ENCODE data around the gene ONECUT3. TPM values are rescaled to one million over a fixed set of nuclear protein-coding genes. Genes with fewer than 3 reads are reported as not detected.

Gene ONECUT3
- total RNA-seq, 2 donors from 2014 or later, result 0.26 TPM; not detected in 1

- no peak for ATAC-seq
- Histone ChIP-seq H3K36me3 (replicated peaks in 1 of 2; ENCODE audit: insufficient read depth in 1 of 2, low read depth in 2 of 2) (no peaks in the 10 kb centered on the region), H3K27me3 (peaks cover 0 to 10% of the 10 kb centered on the region in 2 donors), H3K27ac (no peak overlapping the region), H3K4me3 (no peak overlapping the region), H3K9me3 (no peaks in the 10 kb centered on the region), H3K4me1 (no peaks in the 10 kb centered on the region)
- DNase-seq, result no peak
- intact Hi-C loops (cut with DNase I), result no loop called here
- WGBS, 2 donors, result 7 to 13% methylated on average over 2 to 44 of the region's 50 CpGs
- TF ChIP-seq CTCF (IDR thresholded peaks at IDR 0.05) (no peak), POLR2A (IDR thresholded peaks at IDR 0.05) (no peak)
Measured at GRCh38 chr19:1718420-1719291, 34.6 kb upstream of the ONECUT3 start.

- Histone ChIP-seq H3K27ac (no peak overlapping the region), H3K27me3 (peaks cover 0 to 10% of the 10 kb centered on the region in 2 donors), H3K4me3 (no peak overlapping the region), H3K36me3 (replicated peaks in 1 of 2; ENCODE audit: insufficient read depth in 1 of 2, low read depth in 2 of 2) (no peaks in the 10 kb centered on the region), H3K4me1 (no peaks in the 10 kb centered on the region), H3K9me3 (no peaks in the 10 kb centered on the region)
- WGBS, 2 donors, result 74 to 91% methylated on average over 4 to 5 of the region's 5 CpGs
- no peak for TF ChIP-seq POLR2A (IDR thresholded peaks at IDR 0.05)
- TF ChIP-seq CTCF (IDR thresholded peaks at IDR 0.05), result no peak
- no peak for DNase-seq
- no peak for ATAC-seq
- intact Hi-C loops (cut with DNase I), result no loop called here
Measured at GRCh38 chr19:1719519-1719918, 33.8 kb upstream of the ONECUT3 start.

GRCh38 chr19:1720237-1720636, 33.1 kb upstream of the ONECUT3 start:
- WGBS, 2 donors, result 58 to 70% methylated on average over 7 to 14 of the region's 14 CpGs
- no peaks in the 10 kb centered on the region for H3K9me3 ChIP-seq

GRCh38 chr19:1725100-1726064, 27.9 kb upstream of the ONECUT3 start:
- H3K36me3 ChIP-seq (replicated peaks in 1 of 2; ENCODE audit: insufficient read depth in 1 of 2, low read depth in 2 of 2), result no peaks in the 10 kb centered on the region

More at GRCh38 chr19:1720237-1720636, 33.1 kb upstream of the ONECUT3 start:
- DNase-seq, result no peak
- H3K4me1 ChIP-seq, result peaks cover 2% of the 10 kb centered on the region
- peaks cover 0 to 10% of the 10 kb centered on the region in 2 donors for H3K27me3 ChIP-seq
- TF ChIP-seq CTCF (IDR thresholded peaks at IDR 0.05) (no peak), POLR2A (IDR thresholded peaks at IDR 0.05) (no peak)
- H3K4me3 ChIP-seq, result no peak overlapping the region
- intact Hi-C loops (cut with DNase I), result no loop called here
- no peaks in the 10 kb centered on the region for H3K36me3 ChIP-seq (replicated peaks in 1 of 2; ENCODE audit: insufficient read depth in 1 of 2, low read depth in 2 of 2)
- no peak overlapping the region for H3K27ac ChIP-seq
- ATAC-seq, result no peak

More at GRCh38 chr19:1725100-1726064, 27.9 kb upstream of the ONECUT3 start:
- WGBS, 2 donors, result 20 to 80% methylated on average over 7 to 33 of the region's 90 CpGs
- intact Hi-C loops (cut with DNase I), result no loop called here
- no peak overlapping the region for H3K4me3 ChIP-seq
- peak; percentile 69 to 79 (median 72) for DNase-seq
- peaks cover 14% of the 10 kb centered on the region for H3K4me1 ChIP-seq
- H3K27me3 ChIP-seq, result peaks cover 0 to 18% of the 10 kb centered on the region in 2 donors
- TF ChIP-seq POLR2A (IDR thresholded peaks at IDR 0.05) (no peak), CTCF (IDR thresholded peaks at IDR 0.05) (peak in 1 of 7 experiments; percentile 17)
- no peak overlapping the region for H3K27ac ChIP-seq
- peak; percentile 89 for ATAC-seq
- H3K9me3 ChIP-seq, result no peaks in the 10 kb centered on the region
